Tibial nerve (tissue), 4 donors: Measurements from ENCODE around the gene MRPS33. TPM values are rescaled to one million over a fixed set of nuclear protein-coding genes. Genes with fewer than 3 reads are reported as not detected.

ENCODE experiments used
- DNase-seq, 2 donors: peaks; one replicate each; pipeline ENCODE4 v3.0.0-alpha.2; 2019; ENCODE audit warnings: low spot score in 2 of 2
- H3K27ac ChIP-seq, 4 donors: fragments of 200-600 bp; sonication (generic) in 3 of 4; one replicate each; pipeline ENCODE4 v1.5.1; 2017 to 2019; ENCODE audit warnings: mild to moderate bottlenecking in 1 of 4
- H3K27me3 ChIP-seq, 2 donors: fragments of 200-600 bp; sonication (generic) in 1 of 2; one replicate each; pipeline versions ENCODE4 v1.5.1 to v1.6.0; 2017 to 2019
- H3K36me3 ChIP-seq, 3 donors: fragments of 200-600 bp; sonication (generic); one replicate each; pipeline ENCODE4 v1.5.1; 2018 to 2019
- H3K4me1 ChIP-seq, 4 donors: fragments of 200-600 bp; sonication (generic) in 3 of 4; one replicate each; pipeline ENCODE4 v1.5.1; 2017 to 2019
- H3K4me3 ChIP-seq, 4 donors: fragments of 200-600 bp; sonication (generic) in 3 of 4; one replicate each; pipeline ENCODE4 v1.5.1; 2017 to 2019; ENCODE audit warnings: mild to moderate bottlenecking in 1 of 4, moderate library complexity in 1 of 4
- H3K9me3 ChIP-seq, 4 donors: fragments of 200-600 bp; sonication (generic) in 3 of 4; one replicate each; pipeline ENCODE4 v1.5.1; 2017 to 2019
- CTCF ChIP-seq, 5 experiments: fragments of 200-600 bp in 3 of 5; fragments of 450-650 bp in 2 of 5; sonication (generic) in 3 of 5; IDR thresholded peaks; one replicate each; pipeline ENCODE4 v1.5.1; 2016 to 2019; ENCODE audit warnings: antibody characterized with exemption in 5 of 5, mild to moderate bottlenecking in 3 of 5, moderate library complexity in 2 of 5
- EP300 ChIP-seq, 2 donors: sonication (generic); formaldehyde crosslinking; IDR thresholded peaks; one replicate each; pipeline ENCODE4 v1.6.1; 2017; ENCODE audit warnings: antibody characterized with exemption in 2 of 2, mild to moderate bottlenecking in 1 of 2
- POLR2A ChIP-seq, 2 donors: fragments of 450-650 bp; IDR thresholded peaks; one replicate each; pipeline ENCODE4 v1.6.1; 2017; ENCODE audit warnings: antibody characterized with exemption in 2 of 2, mild to moderate bottlenecking in 2 of 2, moderate library complexity in 2 of 2
- WGBS, 2 donors: methylation state at CpG; one replicate each; pipeline ENCODE4 v1.1.5; 2018; 5-methylcytosine and 5-hydroxymethylcytosine counted together
- total RNA-seq, 4 donors: library from RNA; depleted of rRNA; stranded (reverse); fragments of >200 nt; gene quantifications; one replicate each; pipeline ENCODE4 v1.1.0, GENCODE V29; 2016

Gene MRPS33
- total RNA-seq, 4 donors from 2014 or later = 4.2 to 21.8 (median 16.0) TPM

- Histone ChIP-seq H3K4me3 (no peak overlapping the region), H3K27ac (no peak overlapping the region), H3K27me3 (no peaks in the 10 kb centered on the region), H3K9me3 (peaks cover 0 to 16% (median 3%) of the 10 kb centered on the region in 4 donors), H3K36me3 (no peaks in the 10 kb centered on the region), H3K4me1 (no peaks in the 10 kb centered on the region)
- WGBS, 2 donors = 44 to 65% methylated on average over 2 of the region's 2 CpGs
- DNase-seq = no peak
- TF ChIP-seq CTCF (IDR thresholded peaks at IDR 0.05) (no peak), EP300 (IDR thresholded peaks at IDR 0.05) (no peak), POLR2A (IDR thresholded peaks at IDR 0.05) (no peak)
These were observed 32.8 kb downstream of the MRPS33 start for GRCh38 chr7:140981951-140982350.

- TF ChIP-seq EP300 (IDR thresholded peaks at IDR 0.05) (no peak), CTCF (IDR thresholded peaks at IDR 0.05) (no peak), POLR2A (IDR thresholded peaks at IDR 0.05) (no peak)
- 74 to 92% methylated on average over 1 of the region's 1 CpG for WGBS, 2 donors
- no peaks in the 10 kb centered on the region for H3K9me3 ChIP-seq
- H3K36me3 ChIP-seq = no peaks in the 10 kb centered on the region
- no peak overlapping the region for H3K4me3 ChIP-seq
- DNase-seq = no peak
- H3K27me3 ChIP-seq = no peaks in the 10 kb centered on the region
- no peak overlapping the region for H3K27ac ChIP-seq
- H3K4me1 ChIP-seq = no peaks in the 10 kb centered on the region
These were observed 37.0 kb downstream of the MRPS33 start for GRCh38 chr7:140977741-140978140.

- Histone ChIP-seq H3K4me1 (no peaks in the 10 kb centered on the region), H3K27ac (no peak overlapping the region), H3K36me3 (no peaks in the 10 kb centered on the region), H3K9me3 (no peaks in the 10 kb centered on the region), H3K27me3 (no peaks in the 10 kb centered on the region), H3K4me3 (no peak overlapping the region)
- DNase-seq = no peak
- no peak for TF ChIP-seq CTCF (IDR thresholded peaks at IDR 0.05)
- no peak for TF ChIP-seq EP300 (IDR thresholded peaks at IDR 0.05)
- no peak for TF ChIP-seq POLR2A (IDR thresholded peaks at IDR 0.05)
- 67 to 71% methylated on average over 9 of the region's 9 CpGs for WGBS, 2 donors
These were observed 41.6 kb downstream of the MRPS33 start for GRCh38 chr7:140972876-140973829.

GRCh38 chr7:140972344-140972743 is 42.4 kb downstream of the MRPS33 start:
- WGBS, 2 donors = 81 to 85% methylated on average over 2 of the region's 2 CpGs
- Histone ChIP-seq H3K9me3 (no peaks in the 10 kb centered on the region), H3K27ac (no peak overlapping the region), H3K4me1 (no peaks in the 10 kb centered on the region), H3K27me3 (no peaks in the 10 kb centered on the region), H3K4me3 (no peak overlapping the region), H3K36me3 (no peaks in the 10 kb centered on the region)
- TF ChIP-seq CTCF (IDR thresholded peaks at IDR 0.05) (no peak), POLR2A (IDR thresholded peaks at IDR 0.05) (no peak), EP300 (IDR thresholded peaks at IDR 0.05) (no peak)
- DNase-seq = no peak

DNA sequence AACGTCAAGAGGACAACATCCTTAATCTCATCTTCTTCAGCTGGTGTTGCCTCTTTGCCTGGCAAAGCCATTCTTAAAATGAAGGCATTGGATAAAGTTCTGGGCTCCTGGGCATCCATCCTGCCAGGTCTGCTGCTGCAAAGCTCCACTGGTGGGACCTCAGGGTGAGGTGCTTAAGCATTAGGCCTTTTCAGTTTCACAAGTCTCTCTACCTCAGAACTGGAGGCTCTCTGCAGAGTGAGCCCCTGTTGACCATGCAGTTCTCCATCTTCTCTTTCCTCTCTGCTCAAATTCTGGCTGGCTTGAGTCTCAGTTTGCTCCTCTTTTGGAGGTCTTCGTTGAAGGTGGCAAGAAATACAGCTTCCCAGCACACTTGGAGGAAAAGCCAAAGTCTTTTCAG is 47.3 kb downstream of the MRPS33 start:
- peaks cover 0 to 6% (median 0%) of the 10 kb centered on the region in 4 donors for H3K9me3 ChIP-seq
- DNase-seq = no peak
- H3K27ac ChIP-seq = no peak overlapping the region
- TF ChIP-seq POLR2A (IDR thresholded peaks at IDR 0.05) (no peak), EP300 (IDR thresholded peaks at IDR 0.05) (no peak), CTCF (IDR thresholded peaks at IDR 0.05) (no peak)
- no peak overlapping the region for H3K4me3 ChIP-seq
- 56% methylated on average over 2 of the region's 2 CpGs for WGBS, 2 donors
- no peaks in the 10 kb centered on the region for H3K4me1 ChIP-seq
- H3K27me3 ChIP-seq = no peaks in the 10 kb centered on the region
- H3K36me3 ChIP-seq = no peaks in the 10 kb centered on the region
